SH-SY5Y (cell line): ENCODE data around the gene CDKN1C.

Source experiments
- GATA2 ChIP-seq: IDR thresholded peaks from 2 replicates; pipeline ENCODE4 v1.6.1; 2011; ENCODE audit warnings: mild to moderate bottlenecking, low read depth, low read length
- GATA3 ChIP-seq: IDR thresholded peaks from 2 replicates; pipeline ENCODE4 v1.6.1; 2011; ENCODE audit warnings: low read depth, mild to moderate bottlenecking, low read length, moderate library complexity

CDKN1C gene

GRCh38 chr11:2891326-2892214 is 6.0 kb upstream of the CDKN1C start:
- TF ChIP-seq GATA3: no peak
- no peak for TF ChIP-seq GATA2

GRCh38 chr11:2890466-2891294 is 5.1 kb upstream of the CDKN1C start:
- no peak for TF ChIP-seq GATA2
- no peak for TF ChIP-seq GATA3

GRCh38 chr11:2889362-2890273 is 4.0 kb upstream of the CDKN1C start:
- TF ChIP-seq GATA2 (no peak), GATA3 (no peak)

- TF ChIP-seq GATA3 (no peak), GATA2 (no peak)
These were observed 2.8 kb upstream of the CDKN1C start for GRCh38 chr11:2888266-2888968.

GRCh38 chr11:2887515-2888195 is 2.1 kb upstream of the CDKN1C start:
- TF ChIP-seq GATA2: no peak
- no peak for TF ChIP-seq GATA3

- TF ChIP-seq GATA3 (no peak), GATA2 (no peak)
These were observed 1.4 kb upstream of the CDKN1C start for GRCh38 chr11:2886936-2887335.

GRCh38 chr11:2886191-2886894 is 768 bp upstream of the CDKN1C start:
- TF ChIP-seq GATA3 (no peak), GATA2 (no peak)

GRCh38 chr11:2885017-2885677 is 428 bp downstream of the CDKN1C start:
- TF ChIP-seq GATA3 (no peak), GATA2 (no peak)

- TF ChIP-seq GATA3: no peak
- no peak for TF ChIP-seq GATA2
These were observed 1.4 kb downstream of the CDKN1C start for GRCh38 chr11:2883979-2884815.

- no peak for TF ChIP-seq GATA3
These were observed 2.0 kb downstream of the CDKN1C start for GRCh38 chr11:2883640-2883978.
